ENCODE data around the gene SUFU.
A peak's percentile ranks its signal among the peaks of the same experiment; 100 is the strongest.

The SUFU gene

GRCh38 chr10:102670871-102671434, 167.2 kb downstream of the SUFU start:
- DNase-seq (ENCODE audit: low read depth in 2 of 2): no peak

GRCh38 chr10:102673236-102673818, 169.6 kb downstream of the SUFU start:
- DNase-seq (ENCODE audit: low read depth in 2 of 2): no peak

DNA sequence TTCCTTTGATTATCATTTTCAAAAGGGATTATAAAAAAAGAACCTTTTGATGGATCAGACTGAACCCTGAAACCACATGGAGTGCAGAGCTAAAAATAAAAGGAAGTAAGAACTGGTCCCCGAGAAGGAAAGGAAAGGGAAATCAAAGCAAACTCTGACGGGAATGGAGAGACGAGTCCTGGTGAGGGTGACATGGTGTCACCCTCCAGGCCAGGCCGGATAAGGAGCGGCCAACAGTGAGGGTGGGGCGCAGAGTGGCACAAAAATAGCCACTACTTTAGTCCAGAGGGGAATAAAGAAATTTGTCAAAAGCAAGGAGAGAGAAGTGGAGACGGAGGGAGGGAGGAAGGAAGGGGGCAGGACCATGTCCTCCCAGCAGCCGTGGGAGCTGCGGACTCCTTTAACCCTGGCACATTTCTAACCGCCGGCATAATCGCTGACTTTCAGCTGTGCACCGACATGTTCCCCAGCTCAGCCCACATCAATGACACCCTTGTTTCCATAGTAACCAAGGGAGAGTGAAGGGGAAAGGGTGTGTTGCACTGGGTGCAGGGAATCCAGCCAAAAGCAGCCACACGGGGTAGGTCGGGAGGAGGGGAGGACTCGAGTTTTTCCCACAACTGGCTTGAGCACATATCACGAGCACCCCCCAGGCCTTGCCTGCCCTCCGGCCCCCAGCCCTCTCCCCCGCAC, 170.2 kb downstream of the SUFU start:
- DNase-seq (ENCODE audit: low read depth in 2 of 2): peak; percentile 35 to 52

GRCh38 chr10:102674566-102674965, 170.8 kb downstream of the SUFU start:
- DNase-seq (ENCODE audit: low read depth in 2 of 2): no peak

GRCh38 chr10:102675011-102675665, 171.4 kb downstream of the SUFU start:
- DNase-seq (ENCODE audit: low read depth in 2 of 2): no peak

GRCh38 chr10:102675666-102676533, 172.1 kb downstream of the SUFU start:
- no peak for DNase-seq (ENCODE audit: low read depth in 2 of 2)

- no peak for DNase-seq (ENCODE audit: low read depth in 2 of 2)
Measured at GRCh38 chr10:102676534-102677315, 173.0 kb downstream of the SUFU start.

GRCh38 chr10:102677331-102678067, 173.7 kb downstream of the SUFU start:
- no peak for DNase-seq (ENCODE audit: low read depth in 2 of 2)

DNA sequence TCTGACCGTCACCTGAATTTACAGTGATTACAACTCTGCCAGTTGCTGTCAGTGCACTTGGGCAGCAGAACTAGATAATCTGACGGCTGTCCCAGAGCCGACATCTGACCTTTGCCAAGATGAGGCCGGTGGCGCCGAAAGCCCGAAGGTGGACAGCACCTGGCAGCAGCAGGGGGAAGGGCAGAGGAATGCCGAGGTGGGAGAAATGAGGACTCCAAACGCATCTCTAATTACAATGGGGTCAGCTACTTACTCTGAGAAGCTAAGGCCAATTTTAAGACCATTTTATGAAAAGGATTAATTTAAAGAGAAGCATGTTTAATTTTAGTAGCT, 174.3 kb downstream of the SUFU start:
- no peak for DNase-seq (ENCODE audit: low read depth in 2 of 2)

- no peak for DNase-seq (ENCODE audit: low read depth in 2 of 2)
Measured at GRCh38 chr10:102678842-102679289, 175.1 kb downstream of the SUFU start.

GRCh38 chr10:102679596-102679995, 175.8 kb downstream of the SUFU start:
- DNase-seq (ENCODE audit: low read depth in 2 of 2): no peak

GRCh38 chr10:102681696-102682095, 177.9 kb downstream of the SUFU start:
- DNase-seq (ENCODE audit: low read depth in 2 of 2): no peak

DNA sequence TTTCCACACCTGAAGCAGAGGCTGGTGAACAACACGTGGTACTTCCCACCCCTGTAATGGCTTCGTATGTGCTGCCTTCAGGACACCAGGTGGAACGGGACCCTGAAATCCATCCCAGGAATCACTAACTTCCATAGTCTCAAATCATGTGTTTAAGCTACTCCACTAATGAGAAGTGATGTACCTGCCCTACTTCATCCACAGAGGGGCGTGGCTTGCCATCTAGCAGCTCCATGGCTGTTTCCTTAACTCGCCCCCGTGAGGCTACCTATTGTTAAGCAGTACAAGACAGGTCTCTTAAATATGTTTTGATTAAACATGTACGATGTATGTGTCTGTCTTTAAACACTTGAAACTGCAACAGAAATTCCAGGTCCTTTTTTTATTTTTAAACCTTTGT, 178.6 kb downstream of the SUFU start:
- DNase-seq (ENCODE audit: low read depth in 2 of 2): no peak

DNA sequence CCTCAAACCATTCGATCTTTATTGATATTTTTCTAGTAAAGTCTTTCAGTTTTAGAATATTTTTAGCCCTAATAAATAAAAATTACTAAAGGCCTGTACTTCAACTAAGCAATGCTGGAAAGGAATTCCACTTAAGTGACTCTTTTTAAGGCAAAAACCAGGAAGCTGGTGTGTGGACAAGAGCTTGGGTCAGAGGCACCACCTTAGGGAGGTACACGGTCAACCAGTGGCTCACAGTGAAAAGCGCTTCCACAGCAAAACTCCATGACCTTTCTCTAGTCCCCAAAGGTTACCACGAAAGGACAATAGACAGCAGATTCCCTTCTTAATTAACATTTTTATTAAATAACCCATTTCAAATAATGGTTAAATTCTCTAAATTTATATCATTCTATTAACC, 179.2 kb downstream of the SUFU start:
- no peak for DNase-seq (ENCODE audit: low read depth in 2 of 2)

All from stimulated activated CD4-positive, alpha-beta T cell treated with anti-CD3 and anti-CD28 coated beads, Interleukin-15, amount 100 ng/mL, for 48 hours (primary cell).